Hematopoietic multipotent progenitor cell treated with erythropoietin and hydrocortisone succinate and interleukin-3 and kit ligand, for 4 days (in vitro differentiated cells): ENCODE measurements around the gene ABCG4.
"Not testable (repeated sequence)": the region's sequence is repeated elsewhere in the genome, so short reads cannot be mapped to it uniquely, and the experiment has no call there.

ENCODE experiments used
- DNase-seq: peaks from one replicate; pipeline ENCODE4 v3.0.0-alpha.2; 2015

ABCG4 gene

DNA sequence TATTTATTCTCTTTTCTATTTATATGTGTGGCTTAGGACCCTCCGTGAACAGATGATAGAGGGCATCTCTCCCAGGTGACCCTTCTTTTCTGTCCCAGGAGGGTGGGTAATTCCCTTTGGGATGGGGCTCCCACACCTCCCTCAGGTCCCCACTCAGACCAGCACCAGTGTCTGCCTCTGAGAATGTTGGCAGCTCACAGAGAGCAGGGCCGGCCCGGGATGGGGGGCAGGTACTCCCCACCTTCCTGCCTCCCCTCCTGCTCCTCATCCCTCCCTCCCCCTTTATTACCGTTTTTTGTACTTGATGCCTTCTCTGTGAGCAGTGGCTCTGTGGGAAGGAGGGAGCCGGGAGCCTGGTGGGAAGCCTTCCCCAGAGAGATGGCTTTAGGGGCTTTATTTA is 32.3 kb upstream of the ABCG4 start:
- no peak for DNase-seq

DNA sequence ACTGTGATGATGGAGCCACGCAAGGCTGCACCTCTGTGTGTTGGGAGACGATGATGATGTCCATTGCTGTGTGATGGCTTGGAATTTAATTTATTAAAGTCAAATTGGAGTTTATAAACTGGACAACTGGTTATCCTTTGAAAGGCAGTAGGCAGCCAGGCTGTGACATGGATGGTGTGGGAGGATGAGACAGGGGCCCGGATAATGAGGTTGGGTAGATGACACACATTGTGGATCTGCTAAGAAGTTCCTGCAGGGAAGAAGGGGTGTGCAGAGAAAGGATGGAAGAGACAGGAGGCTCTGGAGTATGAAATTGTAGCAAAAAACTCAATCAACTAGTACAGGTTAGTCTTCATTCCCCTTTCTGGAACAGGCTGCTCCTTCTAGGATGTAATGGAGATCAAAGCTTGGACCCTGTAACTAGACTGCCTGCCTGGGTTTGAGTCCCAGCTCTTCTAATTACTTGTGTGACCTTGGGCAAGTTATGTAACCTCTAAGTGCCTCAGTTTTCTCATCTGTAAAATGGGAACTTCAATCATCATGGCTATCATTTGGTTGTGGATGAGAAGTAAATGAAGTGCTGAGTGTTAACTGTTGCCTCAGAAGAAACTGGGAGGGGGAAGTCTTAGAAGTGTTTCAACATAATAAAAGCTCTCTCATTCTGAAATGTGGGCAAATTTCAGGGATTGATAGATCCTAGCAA is 31.7 kb upstream of the ABCG4 start:
- DNase-seq, result no peak

GRCh38 chr11:119118227-119118626 is 30.6 kb upstream of the ABCG4 start:
- DNase-seq, result no peak

GRCh38 chr11:119118946-119119345 is 29.9 kb upstream of the ABCG4 start:
- no peak for DNase-seq

DNA sequence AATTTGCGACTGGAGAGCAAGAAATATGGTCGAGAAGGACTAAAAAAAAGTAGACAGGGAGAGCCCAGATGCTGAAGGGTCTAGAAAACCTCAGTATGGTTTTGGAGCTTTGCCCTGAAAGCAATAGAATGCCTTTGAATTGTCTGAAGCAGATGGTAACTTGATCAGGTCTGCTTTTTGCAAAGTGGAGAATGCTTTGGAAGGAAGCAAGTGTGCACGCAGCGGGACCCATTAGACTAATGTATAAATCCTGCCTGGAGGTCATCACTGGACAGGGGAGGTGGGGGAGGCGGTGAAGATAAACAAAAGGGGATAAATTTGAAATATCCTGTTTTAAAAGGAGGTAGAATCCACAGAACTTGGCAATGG is 28.2 kb upstream of the ABCG4 start:
- peak; percentile 30 for DNase-seq

- DNase-seq, result peak; percentile 100
Measured at GRCh38 chr11:119121008-119121810, 27.6 kb upstream of the ABCG4 start, which contains the start of gene HINFP. Gene HINFP, plus strand, starts transcription at chr11:119121580. Its CDS starts 5,365 bp downstream, at chr11:119126945.

DNA sequence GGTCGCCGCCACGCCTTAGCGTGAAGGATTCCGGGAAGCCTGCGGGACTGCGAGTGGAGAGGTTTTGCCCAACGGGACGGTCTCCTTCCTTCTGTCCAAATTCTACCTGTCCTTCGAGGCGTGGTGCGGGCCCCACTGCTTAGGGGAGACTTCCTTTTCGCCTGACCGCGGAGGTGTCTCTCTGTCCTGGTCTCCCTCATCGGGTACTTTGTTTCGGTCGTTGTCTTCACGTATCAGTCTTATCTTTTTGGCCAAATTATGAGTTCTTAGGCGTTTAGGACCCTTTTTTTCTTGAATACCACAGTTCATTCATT is 27.1 kb upstream of the ABCG4 start:
- no peak for DNase-seq

DNA sequence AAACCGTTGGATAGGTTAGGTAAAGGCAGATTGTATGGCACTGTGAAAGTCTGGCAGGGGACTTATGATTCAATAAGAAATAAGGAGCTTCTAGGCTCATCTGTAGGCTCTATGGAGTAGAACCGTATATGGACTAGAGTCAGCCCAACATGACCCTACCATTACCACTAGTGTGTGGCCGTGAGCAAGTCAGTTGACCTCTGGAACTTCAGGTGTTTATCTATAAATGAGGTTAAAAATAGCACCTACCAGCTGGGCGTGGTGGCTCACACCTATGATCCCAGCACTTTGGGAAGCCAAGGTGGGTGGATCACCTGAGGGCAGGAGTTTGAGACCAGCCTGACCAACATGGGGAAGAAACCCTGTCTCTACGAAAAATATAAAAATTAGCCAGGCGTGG is 23.0 kb upstream of the ABCG4 start:
- DNase-seq, result no peak

- DNase-seq, result no peak
Measured at GRCh38 chr11:119126675-119127268, 22.1 kb upstream of the ABCG4 start.

DNA sequence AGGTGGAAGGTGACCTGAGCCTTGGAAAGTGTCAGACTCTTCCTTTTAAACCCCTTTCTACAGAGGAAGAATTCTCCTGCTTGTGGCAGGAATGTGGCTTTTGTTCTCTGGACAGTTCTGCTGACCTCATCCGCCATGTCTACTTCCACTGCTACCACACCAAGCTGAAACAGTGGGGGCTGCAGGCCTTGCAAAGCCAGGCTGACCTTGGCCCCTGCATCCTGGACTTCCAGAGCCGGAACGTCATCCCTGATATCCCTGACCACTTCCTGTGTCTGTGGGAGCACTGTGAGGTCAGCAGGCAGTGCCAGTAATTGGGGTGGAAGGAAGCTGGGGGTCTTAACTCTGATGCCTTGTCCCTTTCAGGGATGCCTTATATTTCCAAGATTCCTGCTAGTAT is 18.2 kb upstream of the ABCG4 start:
- DNase-seq, result no peak

DNA sequence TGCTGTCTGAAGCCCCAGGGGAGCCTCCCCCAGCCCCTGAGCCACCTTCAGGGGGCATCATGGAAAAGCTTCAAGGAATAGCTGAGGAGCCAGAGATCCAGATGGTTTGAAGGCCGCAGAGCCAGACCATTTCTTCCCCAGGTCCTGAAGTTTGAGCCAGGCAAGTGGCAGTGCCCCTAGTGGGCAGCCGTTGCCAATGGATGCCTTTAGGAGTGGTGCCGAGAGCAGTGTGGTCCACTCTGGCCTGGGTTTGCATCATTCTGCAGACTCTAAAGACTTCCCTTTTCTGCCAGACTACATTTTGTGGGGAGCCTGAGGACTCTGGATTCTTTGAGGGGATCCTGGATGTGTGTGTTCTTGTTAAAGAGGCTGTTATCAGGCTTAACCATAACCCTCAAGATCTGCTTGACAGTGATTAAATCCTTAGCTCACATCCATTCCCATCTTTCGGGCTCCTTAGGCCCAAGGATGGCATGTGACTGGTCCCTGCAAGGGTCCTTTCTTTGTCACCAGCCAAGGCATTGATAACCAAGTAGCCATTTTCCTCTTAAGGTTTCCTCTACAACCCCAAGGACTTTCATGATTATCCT is 14.4 kb upstream of the ABCG4 start:
- peak; percentile 68 for DNase-seq

- DNase-seq, result not testable (repeated sequence)
Measured at GRCh38 chr11:119139276-119139675, 9.6 kb upstream of the ABCG4 start.

DNA sequence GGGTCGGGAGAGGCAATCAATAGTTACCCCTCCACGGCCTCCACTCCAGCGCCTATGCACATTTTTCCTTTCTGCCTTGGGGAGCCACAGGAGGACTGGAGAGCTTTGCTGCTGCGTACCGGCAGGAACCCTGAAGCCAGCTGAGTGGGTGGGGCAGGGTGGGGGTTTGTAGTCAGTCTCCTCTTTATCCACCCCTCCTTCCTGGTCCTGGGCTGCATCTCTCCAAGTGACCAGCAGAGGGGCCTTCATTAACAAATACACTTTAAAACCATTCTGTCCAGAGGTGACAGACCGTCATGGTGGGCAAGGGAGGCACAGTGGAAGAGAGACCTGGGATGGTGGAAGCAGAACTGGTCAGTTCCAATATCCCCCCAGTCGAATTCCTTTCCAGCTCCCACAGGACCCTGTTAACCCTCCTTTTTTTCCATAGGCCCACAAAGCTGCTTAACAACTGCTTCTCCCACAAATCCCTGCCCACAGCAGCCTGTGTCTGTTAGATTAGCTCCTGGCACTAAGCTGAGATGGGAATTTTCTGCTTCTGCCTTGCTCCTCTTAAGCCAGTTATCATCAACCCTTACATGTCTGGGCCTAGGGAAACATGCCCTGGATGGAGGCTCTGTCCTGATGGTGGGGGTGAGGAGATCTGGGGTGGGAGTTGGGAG is 3.9 kb upstream of the ABCG4 start:
- peak; percentile 93 for DNase-seq

DNA sequence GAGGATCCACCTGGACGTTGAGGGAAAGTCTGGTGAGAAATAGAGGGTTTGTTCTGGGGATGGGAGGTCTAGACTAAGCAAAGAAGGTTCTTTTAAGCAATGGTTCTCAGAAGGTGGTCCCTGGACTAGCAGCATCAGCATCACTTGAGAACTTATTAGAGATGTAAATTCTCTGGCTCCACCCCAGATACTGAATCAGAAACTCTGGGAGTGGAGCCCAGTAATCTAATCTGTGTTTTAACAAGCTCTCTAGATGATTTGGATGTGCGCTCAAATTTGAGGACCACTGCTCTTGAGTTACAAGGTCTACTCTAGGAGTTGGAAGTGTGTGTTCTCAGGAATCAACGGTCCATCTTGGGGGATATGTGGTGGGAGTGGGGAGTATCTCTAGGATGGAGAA is 3.3 kb upstream of the ABCG4 start:
- DNase-seq, result no peak

DNA sequence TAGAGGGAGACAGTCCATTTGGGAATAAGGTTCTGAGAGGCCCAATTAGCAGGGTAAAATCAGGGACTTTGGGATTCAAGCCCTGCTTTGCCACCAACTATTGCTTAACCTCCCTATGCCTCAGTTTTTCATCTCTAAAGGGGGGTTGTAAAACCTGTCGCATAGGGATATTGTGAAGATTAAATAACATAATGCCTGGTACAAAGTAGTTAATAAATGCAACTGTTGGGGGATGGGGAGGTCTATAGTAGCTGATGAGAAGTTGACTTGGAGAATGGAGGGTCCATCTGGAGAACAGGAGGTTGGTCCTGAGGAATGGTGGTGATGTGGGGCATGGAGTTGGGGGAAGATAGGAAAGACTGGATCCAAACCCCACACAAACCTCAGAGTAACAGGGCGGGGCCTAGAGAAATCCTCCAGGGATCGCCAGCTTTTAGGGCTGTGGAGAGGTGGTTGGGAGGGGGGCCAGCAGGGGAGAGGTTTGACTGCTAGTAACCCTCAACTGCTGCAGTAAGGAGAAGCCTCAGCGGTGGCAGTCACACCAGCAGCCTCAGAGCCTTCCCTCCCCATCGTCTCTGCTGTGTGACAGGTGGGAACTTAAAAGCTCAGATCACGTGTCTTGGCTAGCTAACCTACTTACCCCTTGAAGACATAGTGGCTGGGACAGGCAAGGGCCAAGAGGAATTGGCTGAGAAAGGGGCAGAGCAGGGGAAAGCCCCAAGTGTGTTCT is 1.1 kb upstream of the ABCG4 start:
- DNase-seq, result no peak

DNA sequence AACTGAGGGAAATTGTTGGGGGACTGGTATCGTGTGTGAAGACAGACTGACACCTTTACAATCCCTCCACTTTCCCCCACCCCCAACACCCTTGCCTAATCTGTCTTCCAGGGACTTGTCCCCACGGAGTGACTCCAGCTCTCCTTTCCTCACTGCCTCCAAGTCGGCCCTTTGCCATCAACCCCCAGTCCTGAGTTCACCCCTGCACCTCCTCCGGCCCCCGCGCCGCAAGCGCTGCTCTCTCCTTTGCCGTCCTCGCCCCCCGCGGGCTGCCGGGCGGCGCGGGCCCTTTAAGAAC is 183 bp upstream of the ABCG4 start:
- DNase-seq, result no peak

GRCh38 chr11:119149786-119150275 is 979 bp downstream of the ABCG4 start:
- no peak for DNase-seq

- DNase-seq, result no peak
Measured at GRCh38 chr11:119152043-119152442, 3.2 kb downstream of the ABCG4 start.

GRCh38 chr11:119152604-119153003 is 3.8 kb downstream of the ABCG4 start:
- no peak for DNase-seq

DNA sequence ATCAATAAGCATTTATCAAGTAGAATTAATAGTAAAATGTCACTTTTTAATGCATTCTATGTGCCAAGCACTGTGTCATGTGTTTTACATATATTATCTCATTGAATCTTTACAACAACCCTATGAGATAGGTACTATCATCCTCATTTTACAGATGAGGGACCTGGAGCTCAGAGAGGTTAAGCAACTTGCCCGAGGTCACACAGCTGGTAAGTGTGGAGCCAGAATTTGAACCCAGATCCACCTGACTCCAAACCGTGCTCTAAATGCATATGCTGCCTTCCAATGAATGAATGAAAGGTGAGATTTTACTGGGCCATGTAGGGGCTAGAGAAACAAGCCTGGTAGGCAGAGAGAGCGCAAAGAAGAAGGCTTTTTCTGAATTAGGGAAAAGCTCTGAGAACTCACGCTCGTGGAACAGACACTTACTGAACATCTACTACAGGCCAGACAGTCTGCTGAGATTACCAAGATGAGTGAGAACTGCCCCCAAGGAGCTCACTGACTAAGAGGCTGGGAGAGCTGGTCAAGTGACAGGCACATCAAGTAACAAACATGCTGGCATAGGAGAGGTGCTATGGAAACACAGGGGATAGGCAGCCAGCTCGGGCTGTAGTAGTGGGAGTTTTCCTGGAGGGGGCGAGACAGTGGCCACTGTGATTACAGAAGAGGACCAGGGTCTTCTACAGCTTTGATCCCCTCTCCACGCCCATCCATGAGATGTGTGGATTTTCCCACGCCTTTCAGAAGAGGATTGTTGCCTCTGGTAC is 4.4 kb downstream of the ABCG4 start:
- no peak for DNase-seq

DNA sequence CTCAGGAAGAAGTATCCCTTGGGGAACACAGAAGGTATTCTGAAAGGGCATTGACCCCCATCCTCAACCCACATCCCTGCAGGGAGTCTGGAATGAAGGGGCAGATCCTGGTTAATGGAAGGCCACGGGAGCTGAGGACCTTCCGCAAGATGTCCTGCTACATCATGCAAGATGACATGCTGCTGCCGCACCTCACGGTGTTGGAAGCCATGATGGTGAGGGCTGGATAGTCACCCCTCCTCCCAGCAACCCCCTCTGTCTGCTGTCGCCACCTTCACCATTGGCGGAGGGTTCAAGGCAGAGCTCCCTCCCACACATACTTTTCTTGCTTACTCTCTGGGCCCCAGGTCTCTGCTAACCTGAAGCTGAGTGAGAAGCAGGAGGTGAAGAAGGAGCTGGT is 5.3 kb downstream of the ABCG4 start:
- DNase-seq, result no peak
